ENCODE measurements around the gene CZIB.

DNA sequence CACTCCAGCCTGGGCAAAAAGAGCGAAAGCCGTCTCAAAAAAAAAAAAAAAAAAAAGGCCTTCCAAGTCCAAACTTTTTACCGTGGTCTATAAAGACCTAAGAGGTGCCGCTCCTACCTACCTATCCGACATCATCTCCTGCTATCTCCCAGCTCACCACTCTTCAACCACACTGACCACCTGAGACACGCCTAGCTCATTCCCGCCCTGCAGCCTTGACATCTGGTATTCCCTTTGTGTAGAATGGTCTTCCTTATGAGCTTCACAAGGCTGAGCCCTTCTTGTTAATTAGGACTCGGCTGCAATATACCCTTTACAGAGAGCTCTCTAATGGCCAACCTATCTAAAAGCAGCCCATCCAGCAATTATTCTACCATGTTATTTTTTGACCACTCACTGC lies 17.2 kb upstream of the CZIB start:
- no peak for TF ChIP-seq CTCF (conservative IDR thresholded peaks at IDR 0.05)
- no peak for TF ChIP-seq EZH2 (IDR thresholded peaks at IDR 0.05; ENCODE audit: low read depth)

Measured in PC-9 (cell line).